ENCODE results near the gene IPO4.

IPO4 gene

DNA sequence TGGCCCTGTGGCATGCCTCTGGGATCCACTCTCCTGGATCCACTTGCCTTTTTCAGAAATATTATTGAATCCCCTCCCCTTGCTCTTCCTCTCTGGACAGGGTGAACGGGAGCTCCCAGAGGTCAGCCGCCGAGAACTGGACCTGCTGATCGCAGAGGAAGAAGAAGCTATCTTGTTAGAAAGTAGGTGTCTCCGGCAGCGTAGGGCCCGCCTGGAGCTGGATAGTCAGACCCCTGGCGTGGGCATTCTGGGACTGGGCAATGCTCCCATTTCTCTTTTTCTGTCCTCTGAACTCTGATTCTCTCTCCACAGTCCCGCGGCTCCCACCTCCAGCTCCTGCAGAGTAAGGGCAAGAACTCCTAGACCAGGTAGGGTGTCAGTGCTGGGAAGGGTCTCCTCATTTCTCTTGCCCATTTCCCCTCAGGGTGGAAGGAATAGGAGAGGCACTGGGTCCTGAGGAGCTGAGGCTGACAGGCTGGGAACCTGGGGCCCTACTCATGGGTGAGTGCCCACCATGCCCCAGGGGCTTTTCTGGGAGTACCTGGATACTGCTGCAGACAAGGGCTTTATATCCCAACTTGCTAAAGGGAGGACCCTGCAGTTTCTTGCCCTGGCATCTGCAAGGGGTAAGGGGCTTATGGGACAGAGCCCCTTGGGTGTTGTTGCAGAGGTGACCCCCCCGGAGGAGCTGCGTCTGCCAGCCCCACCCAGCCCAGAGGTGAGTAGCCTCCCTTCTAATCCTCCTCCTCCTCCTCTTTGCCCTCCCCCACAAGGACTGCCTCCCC lies 11.4 kb downstream of the IPO4 start:
- DNase-seq (ENCODE audit: low read depth in 2 of 2): no peak

DNA sequence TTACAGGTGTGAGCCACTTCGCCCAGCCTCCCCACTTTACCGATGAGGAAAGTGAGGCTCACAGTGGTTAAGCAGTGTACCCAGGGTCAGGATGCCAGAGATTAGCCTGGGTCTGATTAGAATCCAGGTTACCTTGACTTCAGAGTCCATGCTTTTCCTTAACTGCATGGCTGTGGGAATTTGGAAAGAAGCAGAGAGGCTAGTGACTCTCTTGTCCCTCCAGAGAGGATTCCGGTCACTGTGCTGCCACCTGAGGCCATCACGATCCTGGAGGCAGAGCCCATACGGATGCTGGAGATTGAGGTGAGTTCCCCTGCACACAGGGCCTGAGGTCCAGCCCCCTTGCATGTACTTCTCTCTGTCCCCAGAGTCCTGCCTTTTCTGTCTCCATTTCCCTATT lies 12.0 kb downstream of the IPO4 start:
- no peak for DNase-seq (ENCODE audit: low read depth in 2 of 2)

DNA sequence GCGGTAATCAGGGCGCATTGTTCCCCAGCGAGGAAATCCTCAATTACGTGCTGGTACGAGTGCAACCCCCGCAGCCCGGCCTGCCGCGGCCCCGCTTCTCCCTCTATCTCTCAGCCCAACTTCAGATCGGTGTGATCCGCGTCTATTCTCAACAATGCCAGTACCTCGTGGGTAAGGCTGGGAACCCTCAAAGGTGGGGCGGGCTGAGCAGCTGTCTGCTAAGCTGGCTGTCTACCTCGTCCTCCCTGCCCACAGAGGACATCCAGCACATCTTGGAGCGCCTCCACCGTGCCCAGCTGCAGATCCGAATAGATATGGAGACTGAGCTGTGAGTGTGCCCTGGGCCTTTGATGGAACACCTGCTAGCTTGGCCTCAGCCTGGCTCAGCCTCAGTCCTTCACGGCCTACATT lies 15.7 kb downstream of the IPO4 start:
- DNase-seq (ENCODE audit: low read depth in 2 of 2): no peak

DNA sequence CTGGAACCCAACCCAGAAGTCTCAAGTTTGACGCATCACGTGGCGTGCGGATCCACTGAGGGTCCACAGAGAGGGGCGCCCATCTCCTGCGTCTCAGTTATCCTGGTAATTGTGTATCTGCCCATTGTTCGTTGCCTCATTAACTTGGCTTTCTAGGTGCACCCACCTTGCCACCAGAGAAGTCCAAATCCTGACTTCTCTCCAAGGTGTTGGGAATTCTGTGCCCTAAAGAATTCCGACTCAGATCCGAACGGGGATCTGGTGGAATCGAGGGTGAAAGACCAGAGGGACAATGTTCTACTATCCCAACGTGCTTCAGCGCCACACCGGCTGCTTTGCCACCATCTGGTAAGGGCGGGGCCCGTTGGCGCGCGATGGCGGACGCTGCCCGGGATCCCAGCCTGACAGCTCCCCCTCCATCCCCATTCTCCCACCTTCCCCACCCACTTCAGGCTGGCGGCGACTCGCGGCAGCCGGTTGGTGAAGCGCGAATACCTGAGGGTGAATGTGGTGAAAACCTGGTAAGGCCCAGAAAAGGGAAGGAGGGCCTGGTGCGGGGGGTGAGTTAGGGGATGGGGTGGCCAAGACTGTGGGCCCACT lies 16.3 kb downstream of the IPO4 start:
- DNase-seq (ENCODE audit: low read depth in 2 of 2): no peak

DNA sequence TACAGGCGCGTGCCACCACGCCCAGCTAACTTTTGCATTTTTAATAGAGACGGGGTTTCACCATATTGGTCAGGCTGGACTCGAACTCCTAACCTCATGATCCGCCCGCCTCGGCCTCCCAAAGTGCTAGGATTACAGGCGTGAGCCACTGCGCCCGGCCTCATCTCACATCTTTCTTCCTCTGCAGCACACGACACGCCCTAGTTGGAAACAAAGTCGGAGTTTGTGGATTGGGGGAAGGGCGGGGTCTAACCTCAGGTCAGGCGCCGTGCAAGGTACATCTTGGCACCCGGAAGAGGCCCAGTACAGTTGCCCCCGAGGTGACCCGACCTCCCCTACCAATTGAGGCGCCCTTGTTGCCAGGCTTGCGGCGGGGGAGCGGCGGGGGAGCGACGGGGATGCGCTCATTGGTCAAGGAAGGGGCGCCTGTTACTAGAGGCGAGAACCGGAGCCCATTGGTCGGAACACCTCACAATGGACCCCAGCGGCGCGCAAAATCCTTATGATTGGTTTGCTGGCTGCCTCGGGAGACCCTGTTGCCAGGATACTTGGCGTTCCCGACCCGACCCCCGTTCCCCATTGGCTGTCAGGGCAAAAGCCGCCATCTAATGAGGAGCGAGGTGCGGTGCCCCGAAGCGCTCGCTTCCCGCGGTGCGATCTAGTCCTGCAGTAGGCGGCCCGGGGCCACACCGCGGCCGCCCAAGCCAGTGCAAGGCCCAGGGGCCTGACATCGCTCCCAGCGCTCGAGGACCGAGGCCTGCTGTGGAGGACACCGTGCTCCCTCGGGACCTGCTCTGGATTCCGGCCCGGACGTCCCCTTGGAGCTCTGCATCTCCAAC lies 17.0 kb downstream of the IPO4 start, which contains the start of gene REC8:
Gene REC8, plus strand, starts transcription at position 659 of the 839 bp plus-strand sequence. CDS start 473 bp downstream, outside the sequence.
- DNase-seq (ENCODE audit: low read depth in 2 of 2): peak; percentile 41 to 53

DNA sequence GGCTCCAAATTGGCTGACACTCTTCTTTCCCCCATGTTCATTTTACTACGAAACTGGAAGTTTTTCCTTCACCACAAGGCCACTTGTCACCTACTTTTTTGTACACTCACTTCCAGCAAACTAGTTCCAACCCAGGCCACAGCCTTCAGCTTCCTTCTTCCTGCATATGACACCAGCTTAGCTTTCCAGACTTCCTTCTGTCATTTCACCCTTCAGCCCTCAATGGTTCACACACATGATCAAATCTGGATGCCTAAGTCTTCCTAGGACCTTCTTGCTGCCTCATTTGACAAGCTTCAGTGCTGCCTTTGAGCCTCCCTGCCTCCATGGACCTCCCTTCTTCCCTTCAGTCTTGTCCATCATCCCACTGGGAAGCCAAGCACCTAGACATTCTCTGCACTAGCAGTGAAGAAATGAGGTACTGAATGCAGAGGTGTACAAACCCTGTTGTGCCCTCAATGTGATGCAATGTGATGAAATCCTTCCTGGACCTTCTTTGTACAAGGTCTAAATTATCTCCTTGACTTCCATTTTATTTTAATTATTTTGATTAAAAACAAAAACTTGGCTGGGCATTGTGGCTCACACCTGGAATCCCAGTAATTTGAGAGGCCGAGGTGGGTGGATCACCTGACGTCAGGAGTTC lies 21.0 kb downstream of the IPO4 start:
- no peak for DNase-seq (ENCODE audit: low read depth in 2 of 2)

DNA sequence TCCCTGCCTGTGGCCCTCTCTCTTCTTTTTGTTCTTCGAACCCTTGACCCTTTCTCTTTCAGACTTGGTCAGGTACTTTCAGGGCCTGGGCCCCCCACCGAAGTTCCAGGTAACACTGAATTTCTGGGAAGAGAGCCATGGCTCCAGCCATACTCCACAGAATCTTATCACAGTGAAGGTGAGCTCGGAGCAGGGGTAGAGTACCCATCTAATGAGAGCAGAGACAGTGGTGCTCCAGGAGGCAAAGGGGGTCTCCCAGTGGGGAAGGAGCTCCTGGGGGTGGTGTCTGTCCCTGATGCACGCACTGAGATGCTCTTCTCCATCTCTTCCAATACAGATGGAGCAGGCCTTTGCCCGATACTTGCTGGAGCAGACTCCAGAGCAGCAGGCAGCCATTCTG lies 22.8 kb downstream of the IPO4 start:
- DNase-seq (ENCODE audit: low read depth in 2 of 2): no peak

DNA sequence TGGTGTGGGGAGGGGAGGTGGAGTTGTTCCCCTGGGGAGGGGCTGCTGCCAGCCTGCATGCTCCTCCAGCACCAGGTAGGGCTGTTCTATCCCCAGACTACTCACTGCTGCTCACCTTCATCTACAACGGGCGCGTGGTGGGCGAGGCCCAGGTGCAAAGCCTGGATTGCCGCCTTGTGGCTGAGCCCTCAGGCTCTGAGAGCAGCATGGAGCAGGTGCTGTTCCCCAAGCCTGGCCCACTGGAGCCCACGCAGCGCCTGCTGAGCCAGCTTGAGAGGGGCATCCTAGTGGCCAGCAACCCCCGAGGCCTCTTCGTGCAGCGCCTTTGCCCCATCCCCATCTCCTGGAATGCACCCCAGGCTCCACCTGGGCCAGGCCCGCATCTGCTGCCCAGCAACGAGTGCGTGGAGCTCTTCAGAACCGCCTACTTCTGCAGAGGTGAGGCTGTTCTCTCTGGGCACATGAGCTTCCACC lies 24.1 kb downstream of the IPO4 start:
- no peak for DNase-seq (ENCODE audit: low read depth in 2 of 2)

DNA sequence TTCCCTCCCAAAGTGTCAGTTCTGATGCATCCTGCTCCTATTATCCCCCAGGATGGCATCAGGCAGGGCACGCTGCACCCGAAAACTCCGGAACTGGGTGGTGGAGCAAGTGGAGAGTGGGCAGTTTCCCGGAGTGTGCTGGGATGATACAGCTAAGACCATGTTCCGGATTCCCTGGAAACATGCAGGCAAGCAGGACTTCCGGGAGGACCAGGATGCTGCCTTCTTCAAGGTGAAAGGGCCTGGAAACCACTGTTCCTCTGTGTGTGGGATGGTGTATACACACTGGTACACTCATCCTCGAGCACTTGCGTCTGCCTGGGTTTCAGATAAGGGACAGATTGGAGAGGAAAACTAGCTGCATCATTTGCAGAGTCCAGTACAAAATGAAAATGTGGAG lies 26.5 kb downstream of the IPO4 start:
- no peak for DNase-seq (ENCODE audit: low read depth in 2 of 2)

DNA sequence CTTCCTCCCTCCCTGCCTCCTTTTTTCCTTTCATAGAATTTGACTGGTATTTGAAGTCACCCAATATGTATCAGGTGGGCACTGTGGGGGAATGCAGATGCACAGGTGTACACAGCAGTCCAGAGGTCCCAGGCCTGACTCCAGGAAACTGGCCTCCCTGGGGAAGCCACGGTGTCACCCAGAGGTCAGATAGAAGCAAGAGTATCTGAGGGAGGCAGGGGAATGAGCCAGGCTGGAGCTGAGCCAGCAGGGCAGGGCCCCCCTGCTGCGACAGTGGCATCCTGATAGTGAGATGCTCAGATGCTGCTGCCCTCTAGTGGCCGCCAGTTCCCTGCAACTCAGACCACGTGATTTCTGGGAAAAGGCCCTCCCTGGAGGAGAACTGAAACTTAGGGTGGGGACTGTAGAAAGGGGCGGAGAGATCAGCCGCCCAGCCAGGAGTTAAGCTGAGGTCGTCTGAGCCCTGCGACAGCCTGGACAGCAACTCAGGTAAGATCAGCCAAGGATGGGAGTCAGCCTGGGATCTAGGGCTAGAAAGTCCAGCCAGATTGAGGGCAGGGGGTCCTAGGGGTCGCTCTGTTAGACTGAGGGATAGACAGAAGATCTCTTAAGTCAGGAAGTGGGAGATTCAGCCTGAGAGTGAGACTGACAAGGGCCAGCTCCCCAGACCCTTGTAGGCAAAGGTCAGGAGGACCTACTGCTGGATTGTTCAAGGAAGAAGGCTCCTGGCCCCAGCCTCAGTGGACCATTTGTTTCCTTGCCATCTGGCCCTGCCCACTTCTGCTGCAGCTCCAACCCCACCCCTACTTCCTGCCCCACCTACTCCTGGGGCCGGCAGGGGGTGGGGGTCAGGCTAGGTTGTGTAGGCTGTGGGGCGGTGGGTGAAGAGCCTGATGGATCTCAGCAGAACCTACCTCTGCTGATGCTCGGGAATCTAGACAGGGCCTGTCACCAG lies 27.5 kb downstream of the IPO4 start, which contains the start of gene IRF9:
Gene IRF9, plus strand, starts transcription at position 416 of the 955 bp plus-strand sequence. CDS start 880 bp downstream, outside the sequence.
- DNase-seq (ENCODE audit: low read depth in 2 of 2): peak; percentile 98 to 99

DNA sequence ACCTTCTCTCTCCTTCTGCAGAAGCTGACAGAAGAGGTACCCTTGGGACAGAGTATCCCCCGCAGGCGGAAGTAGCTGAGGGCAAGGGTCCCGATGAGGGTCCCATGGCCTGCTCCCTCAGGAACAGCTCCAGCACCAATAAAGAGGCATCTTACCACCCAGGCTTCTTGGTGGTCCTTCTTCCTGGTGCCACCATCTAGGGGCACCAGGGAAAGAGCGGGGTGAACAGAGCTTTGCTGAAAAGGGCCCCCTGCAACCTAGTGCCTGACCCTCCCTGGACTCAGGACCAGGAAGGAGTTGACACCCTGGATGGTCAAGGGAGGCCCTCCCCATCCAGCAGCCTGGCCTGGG lies 28.1 kb downstream of the IPO4 start:
- DNase-seq (ENCODE audit: low read depth in 2 of 2): no peak

DNA sequence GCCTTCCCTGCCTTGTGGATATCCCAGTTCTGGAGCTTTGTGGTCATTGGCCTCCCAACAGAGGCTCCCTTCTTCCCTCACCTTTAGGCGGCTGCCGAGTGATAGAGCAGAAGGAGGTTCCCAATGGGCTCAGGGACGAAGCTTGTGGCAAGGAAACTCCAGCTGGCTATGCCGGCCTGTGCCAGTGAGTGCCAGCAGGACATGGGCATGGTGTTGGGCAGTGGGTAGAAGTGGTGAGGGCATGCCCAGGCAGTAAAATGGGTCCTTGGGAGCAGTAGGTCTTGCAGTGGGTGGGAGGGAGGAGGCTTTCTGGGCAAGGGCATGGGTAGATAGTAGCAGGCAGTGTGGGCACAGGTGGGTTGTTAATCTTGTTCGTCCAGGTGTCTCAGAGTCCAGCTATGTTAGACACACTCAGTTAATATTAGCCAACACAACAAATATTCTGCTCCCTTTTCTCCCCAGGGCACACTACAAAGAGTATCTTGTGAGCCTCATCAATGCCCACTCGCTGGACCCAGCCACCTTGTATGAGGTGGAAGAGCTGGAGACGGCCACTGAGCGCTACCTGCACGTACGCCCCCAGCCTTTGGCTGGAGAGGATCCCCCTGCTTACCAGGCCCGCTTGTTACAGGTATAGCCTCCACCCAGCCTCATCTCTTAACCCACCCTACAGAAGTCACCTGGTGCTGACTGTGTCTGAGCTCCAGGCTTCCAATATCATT lies 28.7 kb downstream of the IPO4 start:
- no peak for DNase-seq (ENCODE audit: low read depth in 2 of 2)

DNA sequence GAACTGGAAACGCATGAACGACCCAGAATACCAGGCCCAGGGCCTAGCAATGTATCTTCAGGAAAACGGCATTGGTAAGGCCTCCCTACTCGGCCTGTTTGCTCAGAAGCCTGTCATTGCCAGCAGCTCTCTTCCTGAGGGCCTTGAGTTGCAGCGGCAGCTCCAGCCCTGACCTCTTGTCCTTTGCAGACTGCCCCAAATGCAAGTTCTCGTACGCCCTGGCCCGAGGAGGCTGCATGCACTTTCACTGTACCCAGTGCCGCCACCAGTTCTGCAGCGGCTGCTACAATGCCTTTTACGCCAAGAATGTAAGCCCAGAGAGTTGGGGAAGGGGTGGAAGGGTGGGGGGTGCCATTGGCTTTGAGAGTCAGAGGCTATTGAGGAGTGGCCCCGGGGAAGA lies 31.3 kb downstream of the IPO4 start:
- DNase-seq (ENCODE audit: low read depth in 2 of 2): no peak

DNA sequence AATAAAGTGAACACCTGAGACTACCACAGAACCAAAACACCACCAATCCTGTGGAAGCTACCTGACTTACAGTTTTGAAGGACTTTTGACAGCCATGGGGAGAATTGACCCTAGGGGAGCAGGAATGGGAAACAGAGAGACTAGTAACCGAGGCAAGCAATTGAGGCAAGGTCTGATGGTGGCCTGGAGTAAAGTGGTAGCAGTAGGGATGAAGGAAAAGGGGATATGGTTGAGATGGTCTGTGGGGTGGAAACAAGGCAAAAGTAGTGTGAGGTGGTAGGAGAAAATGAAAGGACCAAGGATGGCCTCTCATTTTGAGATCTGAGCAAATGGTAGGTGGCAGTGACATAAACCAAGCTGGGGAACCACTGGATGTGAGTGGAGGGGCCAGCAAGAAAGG lies 31.8 kb downstream of the IPO4 start:
- no peak for DNase-seq (ENCODE audit: low read depth in 2 of 2)

DNA sequence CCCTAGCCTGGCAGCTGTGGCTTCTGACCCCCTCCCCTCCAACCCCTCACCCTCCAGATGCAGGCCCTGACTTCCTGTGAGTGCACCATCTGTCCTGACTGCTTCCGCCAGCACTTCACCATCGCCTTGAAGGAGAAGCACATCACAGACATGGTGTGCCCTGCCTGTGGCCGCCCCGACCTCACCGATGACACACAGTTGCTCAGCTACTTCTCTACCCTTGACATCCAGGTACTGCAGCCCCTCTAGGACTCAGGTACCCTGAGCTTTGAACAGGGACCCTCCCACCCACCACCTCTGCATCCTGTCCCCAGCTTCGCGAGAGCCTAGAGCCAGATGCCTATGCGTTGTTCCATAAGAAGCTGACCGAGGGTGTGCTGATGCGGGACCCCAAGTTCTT lies 33.5 kb downstream of the IPO4 start:
- DNase-seq (ENCODE audit: low read depth in 2 of 2): no peak

DNA sequence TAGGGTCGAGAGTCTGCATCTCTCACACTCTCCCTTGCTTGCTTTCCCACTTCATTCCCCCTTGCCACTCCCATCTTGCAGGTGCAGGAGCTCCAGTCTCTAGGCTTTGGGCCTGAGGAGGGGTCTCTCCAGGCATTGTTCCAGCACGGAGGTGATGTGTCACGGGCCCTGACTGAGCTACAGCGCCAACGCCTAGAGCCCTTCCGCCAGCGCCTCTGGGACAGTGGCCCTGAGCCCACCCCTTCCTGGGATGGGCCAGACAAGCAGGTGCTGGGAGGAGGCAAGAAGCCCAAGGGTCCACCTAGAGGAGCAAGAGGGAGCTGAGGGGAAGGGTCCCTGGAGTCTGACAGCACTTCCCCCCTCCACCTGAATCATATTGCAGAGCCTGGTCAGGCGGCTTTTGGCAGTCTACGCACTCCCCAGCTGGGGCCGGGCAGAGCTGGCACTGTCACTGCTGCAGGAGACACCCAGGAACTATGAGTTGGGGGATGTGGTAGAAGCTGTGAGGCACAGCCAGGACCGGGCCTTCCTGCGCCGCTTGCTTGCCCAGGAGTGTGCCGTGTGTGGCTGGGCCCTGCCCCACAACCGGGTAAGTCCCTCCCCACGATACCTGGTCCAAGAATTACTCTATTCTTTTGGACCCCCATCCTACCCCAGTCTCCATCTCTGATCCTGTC lies 37.1 kb downstream of the IPO4 start:
- DNase-seq (ENCODE audit: low read depth in 2 of 2): no peak

DNA sequence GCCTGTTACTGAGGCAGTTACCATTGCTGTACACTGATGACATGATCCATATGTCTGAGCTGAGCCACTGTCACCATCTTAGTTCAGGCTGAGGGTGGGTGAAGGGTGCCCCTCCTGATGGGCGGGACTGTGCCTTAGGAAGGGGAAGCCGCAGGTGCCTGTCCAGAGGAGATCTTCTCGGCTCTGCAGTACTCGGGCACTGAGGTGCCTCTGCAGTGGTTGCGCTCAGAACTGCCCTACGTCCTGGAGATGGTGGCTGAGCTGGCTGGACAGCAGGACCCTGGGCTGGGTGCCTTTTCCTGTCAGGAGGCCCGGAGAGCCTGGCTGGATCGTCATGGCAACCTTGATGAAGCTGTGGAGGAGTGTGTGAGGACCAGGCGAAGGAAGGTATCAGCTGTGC lies 37.6 kb downstream of the IPO4 start:
- no peak for DNase-seq (ENCODE audit: low read depth in 2 of 2)

DNA sequence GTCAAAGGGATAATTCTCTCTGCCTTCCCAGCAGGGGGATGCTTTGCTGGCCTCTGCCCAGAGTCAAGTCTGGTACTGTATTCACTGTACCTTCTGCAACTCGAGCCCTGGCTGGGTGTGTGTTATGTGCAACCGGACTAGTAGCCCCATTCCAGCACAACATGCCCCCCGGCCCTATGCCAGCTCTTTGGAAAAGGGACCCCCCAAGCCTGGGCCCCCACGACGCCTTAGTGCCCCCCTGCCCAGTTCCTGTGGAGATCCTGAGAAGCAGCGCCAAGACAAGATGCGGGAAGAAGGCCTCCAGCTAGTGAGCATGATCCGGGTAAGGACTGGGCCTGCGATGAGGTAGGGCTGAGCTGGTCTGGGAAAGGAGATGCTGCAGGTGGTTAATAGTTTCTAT lies 38.0 kb downstream of the IPO4 start:
- no peak for DNase-seq (ENCODE audit: low read depth in 2 of 2)

DNA sequence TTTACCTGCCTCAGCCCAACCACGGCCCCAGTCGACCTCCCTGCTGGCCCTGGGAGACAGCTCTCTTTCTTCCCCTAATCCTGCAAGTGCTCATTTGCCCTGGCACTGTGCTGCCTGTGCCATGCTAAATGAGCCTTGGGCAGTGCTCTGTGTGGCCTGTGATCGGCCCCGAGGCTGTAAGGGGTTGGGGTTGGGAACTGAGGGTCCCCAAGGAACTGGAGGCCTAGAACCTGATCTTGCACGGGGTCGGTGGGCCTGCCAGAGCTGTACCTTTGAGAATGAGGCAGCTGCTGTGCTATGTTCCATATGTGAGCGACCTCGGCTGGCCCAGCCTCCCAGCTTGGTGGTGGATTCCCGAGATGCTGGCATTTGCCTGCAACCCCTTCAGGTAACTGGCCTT lies 38.6 kb downstream of the IPO4 start:
- no peak for DNase-seq (ENCODE audit: low read depth in 2 of 2)

Data from stimulated activated CD4-positive, alpha-beta T cell treated with anti-CD3 and anti-CD28 coated beads, Interleukin-12 subunit alpha, Interleukin-12 subunit beta, amount 100 ng/mL, for 24 hours (primary cell).